H1 (cell line): ENCODE data around the gene ELOVL2.

ENCODE experiments used
- CEBPB ChIP-seq: IDR thresholded peaks from 2 replicates; pipeline ENCODE4 v1.6.1; 2012; ENCODE audit warnings: low read depth, low read length
- CTCF ChIP-seq, 3 experiments: IDR thresholded peaks; 1 replicate in 2 of 3; 2 replicates in 1 of 3; pipeline versions ENCODE4 v1.5.1 to v1.6.1; 2011; ENCODE audit warnings: low read length in 3 of 3, mild to moderate bottlenecking in 3 of 3, inconsistent platforms in 2 of 3, low read depth in 1 of 3, moderate library complexity in 1 of 3; ENCODE audit not compliant: insufficient read depth in 1 of 3; ENCODE audit errors: control extremely low read depth in 1 of 3

GRCh38 chr6:11006061-11006460, 38.0 kb downstream of the ELOVL2 start:
- TF ChIP-seq CEBPB (no peak), CTCF (IDR thresholded peaks at IDR 0.05; ENCODE audit: control extremely low read depth in 1 of 3, insufficient read depth in 1 of 3, low read depth in 1 of 3, low read length in 3 of 3) (no peak)
